GM12872 (cell line): ENCODE measurements around the gene PTGS2.

ENCODE experiments used
- CTCF ChIP-seq: IDR thresholded peaks from 3 replicates; pipeline ENCODE4 v1.5.1; 2011; ENCODE audit warnings: low read depth, mild to moderate bottlenecking, low read length, moderate library complexity; ENCODE audit not compliant: insufficient read depth

Gene PTGS2

GRCh38 chr1:186681801-186682200 lies 1.6 kb upstream of the PTGS2 start:
- no peak for TF ChIP-seq CTCF

GRCh38 chr1:186681121-186681520 lies 898 bp upstream of the PTGS2 start:
- no peak for TF ChIP-seq CTCF

GRCh38 chr1:186679924-186680244 lies 339 bp downstream of the PTGS2 start:
- TF ChIP-seq CTCF, result no peak

- no peak for TF ChIP-seq CTCF
Measured at GRCh38 chr1:186678155-186678554, 2.1 kb downstream of the PTGS2 start.

- no peak for TF ChIP-seq CTCF
Measured at GRCh38 chr1:186672596-186672995, 7.6 kb downstream of the PTGS2 start.

- no peak for TF ChIP-seq CTCF
Measured at GRCh38 chr1:186672131-186672530, 8.1 kb downstream of the PTGS2 start.

GRCh38 chr1:186671136-186671825 lies 8.9 kb downstream of the PTGS2 start:
- TF ChIP-seq CTCF, result no peak
